Astrocyte of the cerebellum (primary cell): Measurements from ENCODE around the gene RNU7-1.
A peak's percentile ranks its signal among the peaks of the same experiment; 100 is the strongest.

Experiments
- DNase-seq: peaks from one replicate; pipeline ENCODE4 v3.0.0-alpha.2; 2011; ENCODE audit warnings: low read depth
- H3K4me3 ChIP-seq: 2 replicates; pipeline ENCODE4 v1.5.1; 2011; ENCODE audit warnings: mild to moderate bottlenecking, low read depth, low read length, moderate library complexity
- CTCF ChIP-seq: IDR thresholded peaks from 2 replicates; pipeline ENCODE4 v1.5.1; 2012; ENCODE audit warnings: low read length, low read depth, moderate library complexity, mild to moderate bottlenecking; ENCODE audit errors: missing control alignments
- in situ Hi-C: cut with HindIII; loops from 2 replicates; pipeline ENCODE4 v1.10.0; 2017; ENCODE audit warnings: low sequenced_read_pairs

The RNU7-1 gene

GRCh38 chr12:6966351-6966750 is 22.7 kb downstream of the RNU7-1 start:
- no peak for DNase-seq
- in situ Hi-C loops = no loop called here
- H3K4me3 ChIP-seq = no peak overlapping the region
- TF ChIP-seq CTCF = no peak

- no peak for TF ChIP-seq CTCF
- no peak for DNase-seq
- no peak overlapping the region for H3K4me3 ChIP-seq
- in situ Hi-C loops = no loop called here
Observed at GRCh38 chr12:6967651-6968100, 24.1 kb downstream of the RNU7-1 start.

- no peak for DNase-seq
- in situ Hi-C loops = no loop called here
- no peak for TF ChIP-seq CTCF
- no peak overlapping the region for H3K4me3 ChIP-seq
Observed at GRCh38 chr12:6968426-6968825, 24.8 kb downstream of the RNU7-1 start.

GRCh38 chr12:6970096-6970527 is 26.5 kb downstream of the RNU7-1 start:
- DNase-seq = no peak
- H3K4me3 ChIP-seq = peak overlapping the region; percentile 79
- in situ Hi-C loops = no loop called here
- TF ChIP-seq CTCF = no peak

GRCh38 chr12:6974180-6974579 is 30.6 kb downstream of the RNU7-1 start:
- no peak overlapping the region for H3K4me3 ChIP-seq
- in situ Hi-C loops = no loop called here
- TF ChIP-seq CTCF = no peak

GRCh38 chr12:6975297-6976032 is 31.8 kb downstream of the RNU7-1 start:
- H3K4me3 ChIP-seq = no peak overlapping the region
- DNase-seq = no peak
- in situ Hi-C loops = no loop called here
- no peak for TF ChIP-seq CTCF

More at GRCh38 chr12:6974180-6974579, 30.6 kb downstream of the RNU7-1 start:
- DNase-seq = no peak
